PC-3 (cell line): ENCODE data around the gene TGFB3.

Experiments used
- CTCF ChIP-seq: fragments of 300-600 bp; sonication (generic); conservative IDR thresholded peaks from 2 replicates; pipeline ENCODE4 v1.5.1; 2017; ENCODE audit warnings: antibody characterized with exemption, low read depth, mild to moderate bottlenecking, low read length
- EZH2 ChIP-seq: fragments of 300-600 bp; sonication (generic); IDR thresholded peaks from one replicate; pipeline ENCODE4 v1.6.1; 2017; ENCODE audit warnings: antibody characterized with exemption, mild to moderate bottlenecking, low read length; ENCODE audit not compliant: unreplicated experiment
- EZH2phosphoT487 ChIP-seq: fragments of 300-600 bp; sonication (generic); IDR thresholded peaks from 2 replicates; pipeline ENCODE4 v1.6.1; 2018; ENCODE audit warnings: mild to moderate bottlenecking, antibody characterized with exemption, low read length, borderline replicate concordance

- TF ChIP-seq CTCF (no peak), EZH2 (no peak), EZH2phosphoT487 (no peak)
Observed at GRCh38 chr14:75986439-75986765, 4.6 kb upstream of the TGFB3 start.
